HG02798 (cell line): ENCODE measurements around the gene MED17.
"Not testable (repeated sequence)": the region's sequence is repeated elsewhere in the genome, so short reads cannot be mapped to it uniquely, and the experiment has no call there.

Experiments
- ATAC-seq: cut with Tn5 transposase; IDR thresholded peaks from one replicate; pipeline ENCODE4 v1.9.1; 2021; ENCODE audit warnings: mild to moderate bottlenecking; ENCODE audit not compliant: unreplicated experiment, poor library complexity

Gene MED17, protein sequence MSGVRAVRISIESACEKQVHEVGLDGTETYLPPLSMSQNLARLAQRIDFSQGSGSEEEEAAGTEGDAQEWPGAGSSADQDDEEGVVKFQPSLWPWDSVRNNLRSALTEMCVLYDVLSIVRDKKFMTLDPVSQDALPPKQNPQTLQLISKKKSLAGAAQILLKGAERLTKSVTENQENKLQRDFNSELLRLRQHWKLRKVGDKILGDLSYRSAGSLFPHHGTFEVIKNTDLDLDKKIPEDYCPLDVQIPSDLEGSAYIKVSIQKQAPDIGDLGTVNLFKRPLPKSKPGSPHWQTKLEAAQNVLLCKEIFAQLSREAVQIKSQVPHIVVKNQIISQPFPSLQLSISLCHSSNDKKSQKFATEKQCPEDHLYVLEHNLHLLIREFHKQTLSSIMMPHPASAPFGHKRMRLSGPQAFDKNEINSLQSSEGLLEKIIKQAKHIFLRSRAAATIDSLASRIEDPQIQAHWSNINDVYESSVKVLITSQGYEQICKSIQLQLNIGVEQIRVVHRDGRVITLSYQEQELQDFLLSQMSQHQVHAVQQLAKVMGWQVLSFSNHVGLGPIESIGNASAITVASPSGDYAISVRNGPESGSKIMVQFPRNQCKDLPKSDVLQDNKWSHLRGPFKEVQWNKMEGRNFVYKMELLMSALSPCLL

DNA sequence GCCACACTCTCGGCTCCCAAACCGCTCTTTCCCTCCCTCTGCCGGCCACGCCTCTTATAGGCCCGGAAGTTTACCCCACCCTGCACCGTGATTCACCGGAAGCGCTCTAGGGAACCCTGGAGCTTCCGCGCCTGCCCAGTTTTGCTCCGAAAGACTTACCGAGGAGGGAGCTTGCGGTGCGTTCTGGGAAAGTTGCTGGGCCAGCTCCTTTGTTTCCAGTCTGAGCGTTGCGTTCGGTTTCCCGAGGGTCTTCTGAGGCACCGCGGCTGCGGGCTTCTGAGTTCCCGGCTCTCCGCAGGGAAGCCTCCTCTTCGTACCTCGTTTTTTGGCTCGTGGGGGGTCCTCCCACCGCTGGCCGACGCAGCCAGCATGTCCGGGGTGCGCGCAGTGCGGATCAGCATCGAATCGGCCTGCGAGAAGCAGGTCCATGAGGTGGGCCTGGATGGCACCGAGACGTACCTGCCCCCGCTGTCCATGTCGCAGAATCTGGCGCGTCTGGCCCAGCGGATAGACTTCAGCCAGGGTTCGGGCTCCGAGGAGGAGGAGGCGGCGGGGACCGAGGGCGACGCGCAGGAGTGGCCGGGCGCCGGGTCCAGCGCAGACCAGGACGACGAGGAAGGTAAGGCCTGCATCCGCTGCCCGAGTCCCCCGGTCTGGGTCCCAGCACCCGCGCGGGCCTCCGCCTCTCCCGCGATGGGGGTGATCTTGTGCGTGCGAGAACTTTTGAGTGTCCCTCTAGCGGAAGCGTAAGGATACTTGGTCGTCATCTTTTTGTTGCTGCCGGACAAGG is at the start of gene MED17:
MED17 (plus strand) TSS at position 138 of the 790 bp plus-strand sequence; CDS start at position 370, 232 bp downstream.
- ATAC-seq, result peak; percentile 97

DNA sequence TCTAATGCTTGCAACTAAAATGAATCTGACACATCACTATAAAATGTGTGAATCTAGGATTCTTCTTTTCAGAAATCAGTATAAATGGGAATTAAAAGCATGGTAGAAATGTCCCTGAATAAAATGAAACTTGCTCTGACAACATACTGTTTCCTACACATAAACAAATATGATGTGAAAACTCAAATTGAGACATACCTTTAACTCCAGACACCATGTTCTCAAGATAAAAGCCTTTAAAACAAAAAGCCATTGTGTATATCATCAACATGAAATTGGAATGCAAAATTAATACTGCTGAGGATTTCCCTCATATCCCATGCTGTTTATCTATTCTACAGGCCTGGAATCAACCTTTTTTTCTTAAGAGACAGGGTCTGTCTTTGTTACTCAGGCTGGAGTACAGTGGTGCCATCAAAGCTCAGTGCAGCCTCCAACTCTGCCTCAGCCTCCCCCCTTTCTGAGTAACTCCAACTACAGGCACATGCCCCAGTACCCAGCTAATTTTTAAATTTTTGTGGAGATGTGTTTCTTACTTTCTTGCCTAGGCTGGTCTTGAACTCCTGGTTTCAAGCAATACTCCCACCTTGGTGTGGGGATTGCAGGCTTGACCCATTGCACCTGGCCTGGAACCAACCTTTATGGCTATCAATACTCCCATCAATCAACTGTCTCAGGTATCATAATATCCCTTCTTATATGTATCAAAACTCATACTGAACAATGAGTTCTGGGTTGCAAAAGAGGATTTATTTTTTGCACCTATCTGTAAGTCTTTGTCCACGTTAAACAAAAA is 49.5 kb upstream of the MED17 start:
- no peak for ATAC-seq

DNA sequence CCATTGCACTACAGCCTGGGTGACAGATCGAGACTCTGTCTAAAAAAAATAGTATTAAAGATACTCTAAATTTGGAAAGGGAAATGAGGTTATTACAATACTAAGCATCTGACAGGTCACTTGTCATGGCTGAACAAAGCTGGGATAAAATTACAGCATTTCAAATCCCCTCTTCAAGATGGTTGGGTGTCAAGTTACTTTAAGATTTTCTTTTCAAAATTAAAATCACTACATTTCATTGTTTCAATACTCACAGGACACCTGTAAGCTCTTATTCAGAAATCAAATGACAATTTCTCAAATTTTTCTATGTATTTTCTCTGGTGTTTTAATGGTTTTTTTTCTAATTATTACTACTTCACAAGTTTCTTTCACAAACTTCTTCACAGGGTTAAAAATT is 48.5 kb upstream of the MED17 start:
- ATAC-seq, result no peak

DNA sequence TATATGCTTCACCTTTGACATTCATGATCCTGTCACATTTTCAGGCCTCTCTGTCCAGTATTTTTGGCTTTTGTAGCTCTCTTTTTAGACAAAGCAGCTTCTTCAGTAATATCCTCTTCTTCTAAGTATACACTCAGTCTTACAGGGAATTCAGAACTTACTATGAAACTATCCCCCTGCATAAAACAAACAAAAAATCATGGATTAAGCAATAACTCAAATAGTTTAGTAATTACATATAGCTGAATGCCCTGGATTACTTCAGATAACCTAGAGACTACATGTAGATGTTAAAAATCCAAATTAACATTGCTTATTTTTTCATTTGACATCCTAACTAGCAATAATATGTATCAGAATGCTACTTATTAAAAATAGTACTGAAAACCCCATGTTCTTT is 48.0 kb upstream of the MED17 start:
- no peak for ATAC-seq

DNA sequence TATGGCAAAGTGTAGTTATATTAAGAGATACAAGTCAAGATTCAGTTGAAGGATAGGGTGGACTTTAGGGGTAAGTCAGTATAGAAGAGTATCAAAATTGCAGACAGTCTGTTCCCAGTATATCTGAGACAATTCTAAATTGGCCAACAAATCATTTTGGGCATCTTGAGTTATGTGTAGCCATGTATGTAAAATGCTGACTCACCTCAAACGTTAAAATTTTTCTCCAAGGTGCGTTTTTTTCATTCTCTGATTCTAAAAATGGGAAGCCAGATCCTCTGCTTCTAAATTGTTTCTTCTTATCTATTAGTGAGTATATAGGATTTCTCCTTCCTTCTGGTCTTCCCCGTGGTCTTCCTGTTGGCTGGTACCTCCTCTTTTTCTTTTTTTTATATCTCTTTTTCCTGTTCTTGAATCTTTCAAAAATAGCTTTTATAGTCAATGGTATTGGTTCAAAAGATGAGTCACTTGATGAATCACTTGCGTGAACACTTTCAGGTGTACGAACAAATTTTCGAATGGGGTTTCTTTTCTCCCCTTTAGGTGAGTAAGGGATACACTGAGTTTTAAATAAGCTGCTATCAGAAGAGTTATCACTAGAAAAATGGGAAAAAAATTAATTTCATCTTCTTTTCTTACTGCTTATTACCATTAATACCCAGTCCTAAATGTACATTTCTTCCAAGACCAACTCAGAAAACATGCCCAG is 46.0 kb upstream of the MED17 start:
- ATAC-seq, result no peak

DNA sequence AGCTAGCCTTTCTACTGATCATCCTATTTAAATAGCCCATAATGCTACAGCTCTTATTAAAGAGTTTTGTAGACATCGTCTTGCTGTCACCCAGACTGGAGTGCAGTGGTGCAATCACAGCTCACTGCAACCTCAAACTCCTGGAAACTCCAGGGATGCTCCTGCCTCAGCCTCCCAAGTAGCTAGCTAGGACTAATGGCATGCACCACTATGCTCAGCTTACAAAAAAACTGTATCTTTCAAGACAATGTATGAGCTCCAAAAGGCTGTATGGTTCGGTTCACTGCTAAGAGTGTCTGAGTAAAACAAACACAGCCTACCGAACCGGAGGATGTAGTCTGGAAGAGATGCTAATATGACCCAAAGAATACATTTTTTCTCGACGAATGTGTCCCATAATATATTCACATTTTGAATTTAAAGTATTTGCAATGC is 45.4 kb upstream of the MED17 start:
- ATAC-seq, result no peak

DNA sequence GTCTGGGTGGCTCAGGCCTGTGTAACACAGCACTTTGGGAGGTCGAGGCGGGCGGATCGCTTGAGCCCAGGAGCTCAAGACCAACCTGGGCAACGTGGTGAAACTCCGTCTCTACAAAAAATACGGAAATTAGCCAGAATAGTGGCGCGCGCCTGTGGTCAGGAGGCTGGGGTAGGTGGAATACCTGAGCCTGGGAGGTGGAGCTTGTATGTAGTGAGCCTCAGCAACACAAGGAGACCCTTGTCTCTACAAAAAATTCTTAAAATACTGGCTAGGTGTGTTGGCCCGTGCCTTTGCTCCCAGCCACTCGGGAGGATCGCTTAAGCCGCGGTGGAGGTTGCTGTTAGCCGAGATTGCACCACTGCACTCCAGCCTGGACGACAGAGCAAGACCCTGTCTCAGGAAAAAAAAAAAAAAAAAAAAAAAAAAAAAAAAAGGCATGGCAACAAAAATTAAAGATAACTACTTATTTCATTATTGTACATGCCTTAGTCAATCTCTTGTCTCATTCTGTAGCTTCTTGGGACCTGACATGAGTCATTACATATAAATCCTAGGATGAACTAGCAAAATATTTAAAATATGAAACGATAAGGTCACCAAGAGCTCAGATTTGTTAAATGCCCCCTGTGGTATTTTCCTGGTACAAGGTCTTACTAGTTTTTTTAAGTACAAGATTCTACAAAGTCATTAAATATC is 43.9 kb upstream of the MED17 start:
- peak; percentile 9 for ATAC-seq

DNA sequence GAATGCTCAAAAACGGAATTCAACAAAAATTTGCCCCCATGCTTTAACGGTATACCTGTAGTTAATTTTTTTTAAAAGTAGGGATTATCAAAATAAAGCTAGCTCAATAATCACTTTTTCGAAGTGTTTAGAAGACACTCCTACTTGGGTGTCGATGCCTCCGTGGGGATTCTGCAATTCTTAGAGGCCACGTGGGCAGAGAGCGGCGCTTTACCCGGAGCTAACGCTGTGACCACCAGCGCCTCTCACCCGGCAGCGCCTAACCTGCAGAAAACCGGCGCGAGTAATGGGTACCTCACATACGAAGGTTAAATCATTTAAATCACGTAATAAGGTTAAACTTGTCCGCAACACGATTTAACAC is 43.4 kb upstream of the MED17 start:
- ATAC-seq, result peak; percentile 42

DNA sequence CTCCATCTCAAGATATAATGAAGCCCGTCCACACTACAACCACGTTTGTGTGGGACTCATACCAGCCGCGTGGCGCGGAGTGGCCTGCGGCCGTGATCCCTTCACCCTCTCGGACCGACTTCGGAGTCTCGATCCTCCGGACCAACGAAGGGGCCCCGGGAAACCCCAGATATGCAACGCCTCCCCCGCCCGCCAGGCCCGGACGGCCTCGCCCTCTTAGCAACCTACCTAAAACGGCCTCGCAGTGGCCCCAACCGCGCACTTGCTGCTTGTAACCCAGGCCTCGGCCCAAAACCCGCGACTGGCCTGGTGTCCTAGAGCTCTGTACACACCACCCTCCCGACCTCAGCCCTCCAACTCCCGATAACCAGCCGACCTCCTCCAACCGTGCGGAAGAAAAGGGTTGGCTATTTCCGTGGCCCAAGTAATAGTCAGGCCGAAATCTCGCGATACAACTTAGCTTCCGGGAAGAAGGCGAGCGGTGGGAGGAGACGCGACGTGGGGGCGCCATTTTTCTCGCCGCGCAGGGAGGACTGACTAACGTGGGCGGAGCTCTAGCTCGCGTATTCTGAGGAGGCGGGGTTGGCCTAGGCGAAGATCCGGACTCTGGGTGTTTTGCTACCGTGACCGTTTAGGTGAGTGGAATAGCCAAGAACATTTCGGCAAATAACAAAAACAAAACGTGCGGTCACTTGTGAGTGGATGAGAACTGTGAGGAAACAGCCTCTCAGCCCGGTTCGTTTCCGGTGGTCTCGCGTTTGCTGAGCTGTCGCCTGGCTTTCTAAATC is 42.8 kb upstream of the MED17 start, which contains the start of the genes C11orf54 and TAF1D:
C11orf54 (plus strand) TSS at position 579 of the 788 bp plus-strand sequence. CDS start 5,722 bp downstream, outside the sequence.
TAF1D (minus strand) TSS at position 402 of the 788 bp plus-strand sequence. CDS start 2,191 bp downstream, outside the sequence.
- ATAC-seq, result peak; percentile 89

DNA sequence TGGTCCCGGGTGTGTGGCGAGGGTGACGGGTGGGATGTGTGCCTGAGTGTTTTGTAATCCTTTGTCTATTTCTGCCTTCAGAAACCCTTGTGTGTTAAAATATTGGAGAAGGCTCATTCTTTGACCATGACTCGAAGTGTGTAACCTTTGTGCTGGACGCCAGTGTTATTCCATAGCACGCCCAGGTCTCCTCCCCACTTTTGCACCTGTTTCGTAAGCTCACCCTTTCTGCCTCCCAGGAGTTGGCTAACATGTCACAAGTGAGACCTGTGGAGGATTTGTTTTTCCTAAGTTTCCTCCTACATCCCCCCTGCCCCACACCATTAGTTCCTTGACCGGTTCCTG is 42.2 kb upstream of the MED17 start:
- peak; percentile 8 for ATAC-seq

DNA sequence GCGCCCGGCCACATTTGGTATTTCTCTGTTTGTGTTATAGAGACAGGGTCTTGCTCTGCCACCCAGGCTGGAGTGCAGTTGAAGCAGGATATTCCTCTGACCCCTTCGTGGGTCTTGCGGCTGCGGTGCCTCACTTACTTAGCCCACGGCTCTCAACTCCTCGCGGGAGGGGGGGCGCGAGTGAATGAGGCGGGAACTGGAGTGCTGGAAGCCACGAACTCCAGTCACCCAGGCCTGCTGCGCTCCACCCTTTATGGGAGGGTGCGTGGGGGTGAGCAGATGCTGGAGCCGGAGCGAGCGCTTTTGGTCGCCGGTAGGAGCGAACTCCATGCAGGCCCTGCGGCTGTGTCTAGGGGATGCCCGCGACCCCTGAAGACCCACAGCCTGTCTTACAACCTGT is 40.8 kb upstream of the MED17 start:
- ATAC-seq, result no peak

DNA sequence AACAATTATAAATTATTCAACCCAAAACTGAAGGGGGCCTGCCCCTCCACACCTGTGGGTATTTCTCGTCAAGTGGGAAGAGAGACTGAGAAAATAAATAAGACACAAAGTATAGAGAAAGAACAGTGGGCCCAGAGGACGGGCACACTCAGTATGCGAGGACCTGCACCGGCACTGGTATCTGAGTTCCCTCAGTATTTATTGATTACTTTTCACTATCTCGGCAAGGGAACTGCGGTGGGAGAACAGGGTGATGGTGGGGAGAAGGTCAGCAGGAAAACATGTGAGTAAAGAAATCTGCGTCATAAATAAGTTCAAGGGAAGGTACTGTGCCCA is 39.4 kb upstream of the MED17 start:
- no peak for ATAC-seq

DNA sequence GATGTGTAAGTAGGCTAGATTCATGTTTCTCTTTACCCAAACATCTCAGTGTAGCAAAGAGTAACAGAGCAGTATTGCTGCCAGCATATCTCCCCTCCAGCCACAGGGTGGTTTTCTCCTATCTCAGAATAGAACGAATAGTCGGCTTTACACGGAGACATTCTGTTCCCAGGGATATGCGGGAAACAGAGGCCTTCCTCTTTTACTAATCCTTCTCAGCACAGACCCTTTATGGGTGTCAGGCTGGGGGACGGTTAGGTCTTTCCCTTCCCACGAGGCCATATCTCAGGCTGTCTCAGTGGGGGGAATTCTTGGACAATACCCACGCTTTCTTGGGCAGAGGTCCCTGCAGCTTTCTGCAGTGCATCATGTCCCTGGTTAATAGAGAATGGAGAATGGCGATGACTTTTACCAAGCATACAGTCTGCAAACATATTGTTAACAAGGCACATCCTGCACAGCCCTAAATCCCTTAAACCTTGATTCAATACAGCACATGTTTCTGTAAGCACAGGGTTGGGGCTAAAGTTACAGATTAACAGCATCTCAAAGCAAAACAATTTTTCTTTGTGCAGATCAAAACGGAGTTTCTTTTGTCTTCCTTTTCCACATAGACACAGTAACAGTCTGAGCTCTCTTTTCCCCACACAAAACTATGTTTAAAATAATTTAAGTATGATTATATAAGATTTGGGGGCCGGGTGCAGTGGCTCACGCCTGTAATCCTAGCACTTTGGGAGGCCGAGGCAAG is 38.9 kb upstream of the MED17 start:
- not testable (repeated sequence) for ATAC-seq

DNA sequence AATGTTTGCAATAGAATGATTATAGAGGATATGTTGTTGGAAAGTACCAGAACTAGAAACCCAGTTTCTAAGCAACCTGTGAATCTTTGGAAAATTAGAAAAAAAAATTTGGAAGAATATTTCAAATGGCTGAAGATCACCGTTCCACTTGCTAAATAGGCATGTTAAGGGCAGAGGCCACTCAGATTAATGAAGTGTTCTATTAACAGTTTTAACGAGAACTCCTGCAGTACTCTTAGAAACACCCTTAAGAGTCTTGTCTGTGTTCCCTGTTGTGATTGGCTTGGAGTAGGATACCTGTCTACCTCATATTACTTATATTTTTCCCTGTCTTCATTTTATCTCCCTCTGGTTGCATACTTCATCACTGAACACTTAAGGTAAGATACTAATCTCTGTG is 38.0 kb upstream of the MED17 start:
- ATAC-seq, result no peak

DNA sequence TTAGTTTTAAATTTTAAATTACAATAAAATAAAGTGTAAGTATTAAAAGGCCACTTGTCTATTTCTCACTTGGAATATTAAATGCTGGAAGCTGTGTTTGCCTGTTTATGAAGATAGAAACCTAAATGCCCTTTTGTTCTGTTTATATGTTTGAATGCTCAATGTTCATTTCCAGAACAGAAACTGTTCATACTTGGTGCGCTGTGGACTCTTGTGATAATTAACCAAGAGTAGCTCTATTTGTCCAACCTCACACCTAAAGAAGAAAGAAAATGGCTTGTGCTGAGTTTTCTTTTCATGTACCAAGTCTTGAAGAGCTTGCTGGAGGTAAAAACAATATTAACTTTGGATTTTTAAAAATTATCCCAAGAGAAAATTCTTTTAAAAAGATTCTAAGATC is 37.0 kb upstream of the MED17 start:
- ATAC-seq, result peak; percentile 85

DNA sequence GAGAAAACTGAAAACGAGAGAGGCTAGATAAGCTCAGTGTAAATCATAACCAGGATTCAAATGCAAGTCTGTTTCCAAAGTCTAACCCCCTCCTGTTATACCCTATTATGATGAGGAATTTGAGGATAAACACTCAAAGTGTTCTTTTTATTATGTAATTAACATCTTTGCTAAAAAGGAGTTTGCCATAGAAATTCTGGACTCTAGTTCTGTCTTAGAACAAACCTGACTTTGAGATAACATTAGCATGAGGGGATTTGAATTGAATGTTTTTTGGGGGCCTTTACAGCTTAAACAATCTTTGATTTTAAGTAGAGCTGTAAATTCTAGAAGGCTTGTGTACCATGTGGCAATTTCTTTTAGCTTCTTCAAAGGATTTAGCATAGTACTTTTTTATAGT is 33.1 kb upstream of the MED17 start:
- ATAC-seq, result no peak

DNA sequence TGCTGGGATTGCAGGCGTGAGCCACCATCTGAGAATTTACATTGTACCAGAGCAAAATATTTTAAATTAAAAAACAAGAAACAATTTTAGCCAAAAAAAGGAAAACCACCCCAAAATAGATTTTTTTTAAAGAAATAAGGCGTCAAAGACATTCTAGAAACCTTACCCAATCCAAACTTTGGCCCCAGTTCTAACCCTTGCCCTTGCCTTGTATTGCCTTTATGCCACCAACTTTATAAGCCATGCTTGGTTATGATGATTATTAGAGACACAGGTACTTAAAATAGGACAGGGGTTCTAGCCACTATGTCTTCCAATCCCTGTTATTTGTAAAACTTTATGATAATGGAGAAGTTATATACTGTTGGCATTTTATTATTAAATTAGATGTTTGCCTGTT is 30.8 kb upstream of the MED17 start:
- ATAC-seq, result no peak

DNA sequence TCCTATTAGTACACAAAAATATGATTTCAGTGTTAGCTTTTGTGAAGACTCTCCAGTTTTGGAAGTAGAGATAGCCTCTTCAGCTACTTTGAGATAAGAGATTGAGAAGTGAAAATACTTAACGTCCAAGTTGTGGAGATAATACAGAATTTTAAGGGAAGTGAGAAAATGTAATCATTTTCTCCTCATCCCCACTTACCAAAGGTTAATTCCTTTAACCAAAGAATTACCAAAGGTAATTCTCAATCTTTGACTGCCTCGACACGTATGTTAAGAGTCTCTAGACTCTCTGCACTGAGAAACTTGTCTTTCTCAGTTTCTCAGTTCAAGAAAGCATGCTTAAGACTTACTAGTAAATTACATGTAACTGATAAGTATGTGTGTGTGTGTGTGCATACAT is 27.3 kb upstream of the MED17 start:
- ATAC-seq, result no peak
